Measurements from ENCODE around the gene FLRT1. TPM values are rescaled to one million over a fixed set of nuclear protein-coding genes. Genes with fewer than 3 reads are reported as not detected.

Gene FLRT1
- total RNA-seq, 1 donor from 2014 or later = 0.11 TPM

DNA sequence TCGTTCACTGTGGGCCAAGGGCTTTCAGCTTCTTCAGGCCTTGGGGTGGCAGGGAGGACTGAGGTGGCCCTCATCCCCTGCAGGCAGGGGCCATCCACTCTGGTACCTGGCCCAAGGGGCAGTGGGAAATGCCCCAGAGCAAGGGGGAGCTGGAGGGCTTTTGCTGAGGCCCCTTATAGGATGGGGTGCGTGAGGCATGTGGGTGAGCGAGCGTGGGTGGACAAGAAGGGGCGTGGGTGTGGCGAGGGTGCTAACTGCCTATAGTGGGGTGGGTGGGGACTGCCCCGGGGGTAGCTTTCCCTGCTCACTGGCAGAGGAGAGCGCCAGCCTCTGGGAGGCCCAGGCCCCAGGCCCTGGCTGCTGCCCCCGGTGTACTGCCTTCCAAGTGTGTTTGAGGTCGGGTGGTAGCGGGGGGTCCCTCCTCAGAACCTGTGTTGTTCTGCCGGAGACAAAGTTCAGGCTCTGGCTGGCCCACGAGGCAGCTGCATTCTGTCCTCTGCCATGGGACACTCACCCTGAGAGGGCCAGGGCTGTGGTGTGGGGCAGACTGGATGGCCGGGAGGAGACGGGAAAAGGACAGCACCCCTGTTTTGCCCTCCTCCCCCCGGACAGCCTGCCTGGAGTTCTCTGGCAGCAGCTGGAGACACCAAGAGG lies 3.4 kb downstream of the FLRT1 start:
- Histone ChIP-seq H3K4me2 (no peak overlapping the region), H3K4me1 (peaks cover 32% of the 10 kb centered on the region), H3K9ac (no peak overlapping the region), H3K79me2 (ENCODE audit: low read depth) (no peaks in the 10 kb centered on the region), H3F3A (ENCODE audit: low read depth) (peaks cover 23% of the 10 kb centered on the region), H3K27me3 (peaks cover 74% of the 10 kb centered on the region), H3K4me3 (no peak overlapping the region), H3K36me3 (no peaks in the 10 kb centered on the region), H3K27ac (no peak overlapping the region), H4K20me1 (ENCODE audit: low read depth) (peaks cover 51% of the 10 kb centered on the region), H3K9me3 (ENCODE audit: low read depth) (no peaks in the 10 kb centered on the region), H2AFZ (replicated peaks) (no peak overlapping the region)
- Mint-ChIP-seq H3K4me1 (peaks cover 34% of the 10 kb centered on the region), H3K27me3 (ENCODE audit: insufficient read depth, low read depth) (peaks cover 10% of the 10 kb centered on the region), H3K4me3 (no peak overlapping the region), H3K27ac (no peak overlapping the region), H3K9me3 (no peaks in the 10 kb centered on the region), H3K36me3 (no peaks in the 10 kb centered on the region)
- TF ChIP-seq, protein P1, sequence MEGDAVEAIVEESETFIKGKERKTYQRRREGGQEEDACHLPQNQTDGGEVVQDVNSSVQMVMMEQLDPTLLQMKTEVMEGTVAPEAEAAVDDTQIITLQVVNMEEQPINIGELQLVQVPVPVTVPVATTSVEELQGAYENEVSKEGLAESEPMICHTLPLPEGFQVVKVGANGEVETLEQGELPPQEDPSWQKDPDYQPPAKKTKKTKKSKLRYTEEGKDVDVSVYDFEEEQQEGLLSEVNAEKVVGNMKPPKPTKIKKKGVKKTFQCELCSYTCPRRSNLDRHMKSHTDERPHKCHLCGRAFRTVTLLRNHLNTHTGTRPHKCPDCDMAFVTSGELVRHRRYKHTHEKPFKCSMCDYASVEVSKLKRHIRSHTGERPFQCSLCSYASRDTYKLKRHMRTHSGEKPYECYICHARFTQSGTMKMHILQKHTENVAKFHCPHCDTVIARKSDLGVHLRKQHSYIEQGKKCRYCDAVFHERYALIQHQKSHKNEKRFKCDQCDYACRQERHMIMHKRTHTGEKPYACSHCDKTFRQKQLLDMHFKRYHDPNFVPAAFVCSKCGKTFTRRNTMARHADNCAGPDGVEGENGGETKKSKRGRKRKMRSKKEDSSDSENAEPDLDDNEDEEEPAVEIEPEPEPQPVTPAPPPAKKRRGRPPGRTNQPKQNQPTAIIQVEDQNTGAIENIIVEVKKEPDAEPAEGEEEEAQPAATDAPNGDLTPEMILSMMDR (IDR thresholded peaks at IDR 0.05) = no peak
- TF ChIP-seq EZH2phosphoT487 (IDR thresholded peaks at IDR 0.05) = no peak
- no peak for TF ChIP-seq EZH2 (IDR thresholded peaks at IDR 0.05)
- DNase-seq (ENCODE audit: low spot score) = no peak

GRCh38 chr11:64040684-64041322 lies 5.1 kb downstream of the FLRT1 start:
- no peak overlapping the region for H3K27ac ChIP-seq
- DNase-seq (ENCODE audit: low spot score) = peak; percentile 89
- H4K20me1 ChIP-seq (ENCODE audit: low read depth) = peaks cover 39% of the 10 kb centered on the region
- Mint-ChIP-seq H3K4me1 (peaks cover 33% of the 10 kb centered on the region), H3K27me3 (ENCODE audit: insufficient read depth, low read depth) (peaks cover 10% of the 10 kb centered on the region), H3K27ac (no peak overlapping the region), H3K36me3 (no peaks in the 10 kb centered on the region), H3K9me3 (no peaks in the 10 kb centered on the region), H3K4me3 (peak overlapping the region; percentile 55)
- H3K27me3 ChIP-seq = peaks cover 57% of the 10 kb centered on the region
- H3K36me3 ChIP-seq = no peaks in the 10 kb centered on the region
- H3K4me3 ChIP-seq = no peak overlapping the region
- no peaks in the 10 kb centered on the region for H3K9me3 ChIP-seq (ENCODE audit: low read depth)
- peak overlapping the region; percentile 65 for H3K4me2 ChIP-seq
- peaks cover 32% of the 10 kb centered on the region for H3K4me1 ChIP-seq
- TF ChIP-seq, protein P1 (IDR thresholded peaks at IDR 0.05) = peak; percentile 79
- no peak for TF ChIP-seq EZH2phosphoT487 (IDR thresholded peaks at IDR 0.05)
- no peaks in the 10 kb centered on the region for H3K79me2 ChIP-seq (ENCODE audit: low read depth)
- H3F3A ChIP-seq (ENCODE audit: low read depth) = peaks cover 14% of the 10 kb centered on the region
- H3K9ac ChIP-seq = no peak overlapping the region
- no peak overlapping the region for H2AFZ ChIP-seq (replicated peaks)

GRCh38 chr11:64041846-64042245 lies 6.1 kb downstream of the FLRT1 start:
- TF ChIP-seq, protein P1 (IDR thresholded peaks at IDR 0.05) = no peak
- TF ChIP-seq EZH2 (IDR thresholded peaks at IDR 0.05) (no peak), EZH2phosphoT487 (IDR thresholded peaks at IDR 0.05) (no peak)
- Mint-ChIP-seq H3K9me3 (no peaks in the 10 kb centered on the region), H3K36me3 (no peaks in the 10 kb centered on the region), H3K4me3 (no peak overlapping the region), H3K27me3 (ENCODE audit: insufficient read depth, low read depth) (peaks cover 12% of the 10 kb centered on the region), H3K27ac (no peak overlapping the region), H3K4me1 (peaks cover 37% of the 10 kb centered on the region)
- H3F3A ChIP-seq (ENCODE audit: low read depth) = peaks cover 10% of the 10 kb centered on the region
- peaks cover 30% of the 10 kb centered on the region for H4K20me1 ChIP-seq (ENCODE audit: low read depth)
- H3K27ac ChIP-seq = no peak overlapping the region
- H3K4me3 ChIP-seq = no peak overlapping the region
- no peaks in the 10 kb centered on the region for H3K79me2 ChIP-seq (ENCODE audit: low read depth)
- no peak overlapping the region for H3K9ac ChIP-seq
- peak overlapping the region; percentile 10 for H3K4me2 ChIP-seq
- H3K27me3 ChIP-seq = peaks cover 51% of the 10 kb centered on the region
- H3K9me3 ChIP-seq (ENCODE audit: low read depth) = no peaks in the 10 kb centered on the region
- H2AFZ ChIP-seq (replicated peaks) = no peak overlapping the region
- DNase-seq (ENCODE audit: low spot score) = no peak
- H3K36me3 ChIP-seq = no peaks in the 10 kb centered on the region
- H3K4me1 ChIP-seq = peaks cover 23% of the 10 kb centered on the region

All from neural progenitor cell (in vitro differentiated cells).